ENCODE results near the gene ADGRF3.

DNA sequence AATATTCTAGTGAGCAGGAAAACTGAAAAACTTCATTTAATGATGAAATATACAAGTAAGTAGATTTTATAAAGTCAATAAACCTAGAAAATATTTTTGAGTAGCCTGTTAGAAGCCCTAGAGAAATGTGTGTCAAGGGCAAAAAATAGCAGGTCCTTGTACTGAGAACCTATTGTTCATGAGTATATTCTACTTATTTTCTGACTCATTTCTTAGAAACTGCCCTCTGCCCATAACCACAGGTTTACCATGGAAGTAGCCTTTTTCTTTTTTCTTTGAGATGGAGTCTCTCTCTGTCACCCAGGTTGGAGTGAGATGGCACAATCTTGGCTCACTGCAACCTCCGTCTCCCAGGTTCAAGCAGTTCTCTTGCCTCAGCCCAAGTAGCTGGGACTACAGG, 20.1 kb downstream of the ADGRF3 start:
- TF ChIP-seq, protein P1, sequence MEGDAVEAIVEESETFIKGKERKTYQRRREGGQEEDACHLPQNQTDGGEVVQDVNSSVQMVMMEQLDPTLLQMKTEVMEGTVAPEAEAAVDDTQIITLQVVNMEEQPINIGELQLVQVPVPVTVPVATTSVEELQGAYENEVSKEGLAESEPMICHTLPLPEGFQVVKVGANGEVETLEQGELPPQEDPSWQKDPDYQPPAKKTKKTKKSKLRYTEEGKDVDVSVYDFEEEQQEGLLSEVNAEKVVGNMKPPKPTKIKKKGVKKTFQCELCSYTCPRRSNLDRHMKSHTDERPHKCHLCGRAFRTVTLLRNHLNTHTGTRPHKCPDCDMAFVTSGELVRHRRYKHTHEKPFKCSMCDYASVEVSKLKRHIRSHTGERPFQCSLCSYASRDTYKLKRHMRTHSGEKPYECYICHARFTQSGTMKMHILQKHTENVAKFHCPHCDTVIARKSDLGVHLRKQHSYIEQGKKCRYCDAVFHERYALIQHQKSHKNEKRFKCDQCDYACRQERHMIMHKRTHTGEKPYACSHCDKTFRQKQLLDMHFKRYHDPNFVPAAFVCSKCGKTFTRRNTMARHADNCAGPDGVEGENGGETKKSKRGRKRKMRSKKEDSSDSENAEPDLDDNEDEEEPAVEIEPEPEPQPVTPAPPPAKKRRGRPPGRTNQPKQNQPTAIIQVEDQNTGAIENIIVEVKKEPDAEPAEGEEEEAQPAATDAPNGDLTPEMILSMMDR (IDR thresholded peaks at IDR 0.05), result no peak
- no peak for TF ChIP-seq SIN3A (IDR thresholded peaks at IDR 0.05; ENCODE audit: borderline replicate concordance, insufficient read depth, low read depth, low read length)
- TF ChIP-seq POLR2AphosphoS5 (IDR thresholded peaks at IDR 0.05; ENCODE audit: low read depth, low read length), result no peak
- TF ChIP-seq, protein P2, sequence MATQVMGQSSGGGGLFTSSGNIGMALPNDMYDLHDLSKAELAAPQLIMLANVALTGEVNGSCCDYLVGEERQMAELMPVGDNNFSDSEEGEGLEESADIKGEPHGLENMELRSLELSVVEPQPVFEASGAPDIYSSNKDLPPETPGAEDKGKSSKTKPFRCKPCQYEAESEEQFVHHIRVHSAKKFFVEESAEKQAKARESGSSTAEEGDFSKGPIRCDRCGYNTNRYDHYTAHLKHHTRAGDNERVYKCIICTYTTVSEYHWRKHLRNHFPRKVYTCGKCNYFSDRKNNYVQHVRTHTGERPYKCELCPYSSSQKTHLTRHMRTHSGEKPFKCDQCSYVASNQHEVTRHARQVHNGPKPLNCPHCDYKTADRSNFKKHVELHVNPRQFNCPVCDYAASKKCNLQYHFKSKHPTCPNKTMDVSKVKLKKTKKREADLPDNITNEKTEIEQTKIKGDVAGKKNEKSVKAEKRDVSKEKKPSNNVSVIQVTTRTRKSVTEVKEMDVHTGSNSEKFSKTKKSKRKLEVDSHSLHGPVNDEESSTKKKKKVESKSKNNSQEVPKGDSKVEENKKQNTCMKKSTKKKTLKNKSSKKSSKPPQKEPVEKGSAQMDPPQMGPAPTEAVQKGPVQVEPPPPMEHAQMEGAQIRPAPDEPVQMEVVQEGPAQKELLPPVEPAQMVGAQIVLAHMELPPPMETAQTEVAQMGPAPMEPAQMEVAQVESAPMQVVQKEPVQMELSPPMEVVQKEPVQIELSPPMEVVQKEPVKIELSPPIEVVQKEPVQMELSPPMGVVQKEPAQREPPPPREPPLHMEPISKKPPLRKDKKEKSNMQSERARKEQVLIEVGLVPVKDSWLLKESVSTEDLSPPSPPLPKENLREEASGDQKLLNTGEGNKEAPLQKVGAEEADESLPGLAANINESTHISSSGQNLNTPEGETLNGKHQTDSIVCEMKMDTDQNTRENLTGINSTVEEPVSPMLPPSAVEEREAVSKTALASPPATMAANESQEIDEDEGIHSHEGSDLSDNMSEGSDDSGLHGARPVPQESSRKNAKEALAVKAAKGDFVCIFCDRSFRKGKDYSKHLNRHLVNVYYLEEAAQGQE (IDR thresholded peaks at IDR 0.05; ENCODE audit: insufficient read depth in 1 of 2, low read depth in 2 of 2, low read length in 1 of 2), result no peak
- no peak for TF ChIP-seq TCF7L2 (IDR thresholded peaks at IDR 0.05; ENCODE audit: low read depth, low read length)
